Sigmoid colon (tissue), 7 donors: ENCODE data around the gene CDC20. TPM values are rescaled to one million over a fixed set of nuclear protein-coding genes. Genes with fewer than 3 reads are reported as not detected.

ENCODE experiments used
- DNase-seq: peaks from one replicate; pipeline ENCODE4 v3.0.0-alpha.2; 2019
- H3K27ac ChIP-seq, 4 donors: fragments of 200-600 bp; sonication (generic); one replicate each; pipeline ENCODE4 v1.5.1; 2016 to 2019; ENCODE audit warnings: mild to moderate bottlenecking in 1 of 4
- H3K27me3 ChIP-seq, 3 donors: fragments of 200-600 bp; sonication (generic); one replicate each; pipeline ENCODE4 v1.5.1; 2019; ENCODE audit warnings: mild to moderate bottlenecking in 1 of 3
- H3K36me3 ChIP-seq, 4 donors: fragments of 200-600 bp; sonication (generic); one replicate each; pipeline ENCODE4 v1.5.1; 2016 to 2019
- H3K4me1 ChIP-seq, 4 donors: fragments of 200-600 bp; sonication (generic); one replicate each; pipeline ENCODE4 v1.5.1; 2017 to 2019
- H3K4me3 ChIP-seq, 4 donors: fragments of 200-600 bp; sonication (generic); one replicate each; pipeline ENCODE4 v1.5.1; 2017 to 2019; ENCODE audit warnings: mild to moderate bottlenecking in 2 of 4, moderate library complexity in 1 of 4
- H3K9me3 ChIP-seq, 4 donors: fragments of 200-600 bp in 3 of 4; sonication (generic) in 3 of 4; one replicate each; pipeline versions ENCODE4 v1.5.1 to v1.6.1; 2013 to 2019
- CTCF ChIP-seq, 4 experiments: fragments of 450-650 bp in 3 of 4; fragments of 200-600 bp in 1 of 4; IDR thresholded peaks; one replicate each; pipeline ENCODE4 v1.5.1; 2016 to 2019; ENCODE audit warnings: antibody characterized with exemption in 4 of 4, mild to moderate bottlenecking in 3 of 4, moderate library complexity in 2 of 4
- EP300 ChIP-seq, 4 donors: sonication (generic); formaldehyde crosslinking; IDR thresholded peaks; one replicate each; pipeline ENCODE4 v1.6.1; 2017; ENCODE audit warnings: antibody characterized with exemption in 4 of 4
- POLR2A ChIP-seq, 2 donors: fragments of 450-650 bp; IDR thresholded peaks; one replicate each; pipeline ENCODE4 v1.6.1; 2016; ENCODE audit warnings: antibody characterized with exemption in 2 of 2, mild to moderate bottlenecking in 2 of 2, moderate library complexity in 2 of 2
- POLR2AphosphoS5 ChIP-seq, 4 donors: sonication (generic); formaldehyde crosslinking; IDR thresholded peaks; one replicate each; pipeline ENCODE4 v1.6.1; 2017; ENCODE audit warnings: antibody characterized with exemption in 4 of 4
- WGBS, 2 donors: extraction: QIAGEN DNeasy Blood & Tissue Kit; methylation state at CpG; one replicate each; pipeline ENCODE4 v1.1.7; 2013; 5-methylcytosine and 5-hydroxymethylcytosine counted together
- intact Hi-C: fragments of 100-400 bp; cut with DNase I; formaldehyde crosslinking; loops from one replicate; pipeline ENCODE4 v1.15.1; 2023
- polyA plus RNA-seq, 3 donors: library from polyadenylated mRNA; stranded (reverse); fragments of 200-250 nt; gene quantifications; one replicate each; pipeline ENCODE4 v1.2.3, GENCODE V29; 2013
- total RNA-seq, 4 donors: library from RNA; depleted of rRNA; stranded (reverse); fragments of >200 nt; gene quantifications; one replicate each; pipeline ENCODE4 v1.1.0, GENCODE V29; 2016
- donor health status: healthy with polysubstance abuse.
- donor health status: Bipolar disorder and iron deficiency.
- donor health status: healthy.

CDC20 gene
- total and polyA plus RNA-seq, 7 donors: 0.66 to 65.7 (median 3.4) TPM

DNA sequence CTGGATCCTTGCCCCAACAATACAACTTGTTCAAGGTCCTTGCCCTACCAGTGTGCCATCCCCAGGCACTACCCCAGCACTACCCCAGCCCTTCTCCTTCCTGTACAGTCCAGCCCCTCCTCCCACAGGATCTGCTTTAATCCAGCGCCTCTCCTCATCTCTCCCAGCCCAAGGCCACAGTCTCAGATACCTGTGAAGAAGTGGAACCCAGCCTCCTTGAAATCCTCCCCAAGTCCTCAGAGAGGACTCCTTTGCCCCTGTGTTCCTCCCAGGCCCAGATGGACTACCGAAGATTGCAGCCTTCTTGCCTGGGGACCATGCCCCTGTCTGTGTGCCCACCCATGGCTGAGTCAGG is 6.5 kb upstream of the CDC20 start:
- H3K4me1 ChIP-seq: peaks cover 0 to 23% (median 16%) of the 10 kb centered on the region in 4 donors
- H3K9me3 ChIP-seq: no peaks in the 10 kb centered on the region
- DNase-seq: no peak
- no peaks in the 10 kb centered on the region for H3K36me3 ChIP-seq
- 91 to 96% methylated on average over 2 of the region's 2 CpGs for WGBS, 2 donors
- H3K27me3 ChIP-seq: no peaks in the 10 kb centered on the region
- intact Hi-C loops: no loop called here
- TF ChIP-seq POLR2AphosphoS5 (IDR thresholded peaks at IDR 0.05) (no peak), POLR2A (IDR thresholded peaks at IDR 0.05) (no peak), CTCF (IDR thresholded peaks at IDR 0.05) (no peak), EP300 (IDR thresholded peaks at IDR 0.05) (no peak)
- H3K27ac ChIP-seq: no peak overlapping the region
- H3K4me3 ChIP-seq: no peak overlapping the region

GRCh38 chr1:43352881-43353280 is 5.9 kb upstream of the CDC20 start:
- no peak for DNase-seq
- Histone ChIP-seq H3K27ac (no peak overlapping the region), H3K4me3 (no peak overlapping the region), H3K9me3 (no peaks in the 10 kb centered on the region), H3K4me1 (peaks cover 0 to 29% (median 20%) of the 10 kb centered on the region in 4 donors), H3K36me3 (no peaks in the 10 kb centered on the region), H3K27me3 (no peaks in the 10 kb centered on the region)
- whole genome bisulfite sequencing, 2 donors: 64 to 72% methylated on average over 3 of the region's 3 CpGs
- TF ChIP-seq CTCF (IDR thresholded peaks at IDR 0.05) (no peak), POLR2AphosphoS5 (IDR thresholded peaks at IDR 0.05) (no peak), POLR2A (IDR thresholded peaks at IDR 0.05) (no peak), EP300 (IDR thresholded peaks at IDR 0.05) (no peak)
- intact Hi-C loops: no loop called here

- 89 to 93% methylated on average over 2 of the region's 2 CpGs for WGBS, 2 donors
- no peak overlapping the region for H3K27ac ChIP-seq
- H3K27me3 ChIP-seq: no peaks in the 10 kb centered on the region
- peaks cover 0 to 29% (median 20%) of the 10 kb centered on the region in 4 donors for H3K4me1 ChIP-seq
- intact Hi-C loops: no loop called here
- no peak for TF ChIP-seq CTCF (IDR thresholded peaks at IDR 0.05)
- TF ChIP-seq EP300 (IDR thresholded peaks at IDR 0.05): no peak
- TF ChIP-seq POLR2A (IDR thresholded peaks at IDR 0.05): no peak
- no peak for TF ChIP-seq POLR2AphosphoS5 (IDR thresholded peaks at IDR 0.05)
- H3K36me3 ChIP-seq: no peaks in the 10 kb centered on the region
- no peak for DNase-seq
- no peaks in the 10 kb centered on the region for H3K9me3 ChIP-seq
- H3K4me3 ChIP-seq: no peak overlapping the region
Observed at GRCh38 chr1:43354471-43354870, 4.3 kb upstream of the CDC20 start.

- no peaks in the 10 kb centered on the region for H3K9me3 ChIP-seq
- TF ChIP-seq CTCF (IDR thresholded peaks at IDR 0.05) (no peak), POLR2AphosphoS5 (IDR thresholded peaks at IDR 0.05) (no peak), EP300 (IDR thresholded peaks at IDR 0.05) (no peak), POLR2A (IDR thresholded peaks at IDR 0.05) (no peak)
- peaks cover 0 to 24% (median 16%) of the 10 kb centered on the region in 4 donors for H3K4me1 ChIP-seq
- intact Hi-C loops: loop anchor here (5.0 kb wide), 1 partner anchor 97 kb away; the partner anchor contains the start of gene HYI
- 100% methylated on average over 2 of the region's 2 CpGs for WGBS, 2 donors
- H3K27ac ChIP-seq: no peak overlapping the region
- DNase-seq: no peak
- no peaks in the 10 kb centered on the region for H3K36me3 ChIP-seq
- no peak overlapping the region for H3K4me3 ChIP-seq
- H3K27me3 ChIP-seq: no peaks in the 10 kb centered on the region
Observed at GRCh38 chr1:43354936-43355335, 3.8 kb upstream of the CDC20 start.

DNA sequence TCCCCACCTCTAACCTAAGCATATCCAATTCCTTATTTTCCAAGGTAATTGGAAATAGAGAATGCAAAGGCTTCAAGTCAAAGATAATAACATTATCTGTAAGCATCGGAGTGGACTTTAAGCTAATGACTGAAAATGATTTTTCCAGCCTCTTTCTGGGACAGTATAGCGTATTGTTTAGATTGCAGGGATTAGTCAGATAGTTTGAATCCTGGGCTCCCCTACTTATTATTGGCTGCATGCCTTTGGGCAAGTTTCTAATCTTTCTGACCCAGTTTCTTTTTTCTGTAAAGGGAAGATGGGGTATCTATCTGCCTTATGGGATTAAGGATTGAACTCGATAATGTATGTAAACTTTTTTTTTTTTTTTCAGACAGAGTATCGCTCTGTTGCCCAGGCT is 1.5 kb upstream of the CDC20 start:
- intact Hi-C loops: loop anchor here (5.0 kb wide), 1 partner anchor 95 kb away; the partner anchor contains the start of gene HYI
- WGBS, 2 donors: 87% methylated on average over 4 of the region's 4 CpGs
- Histone ChIP-seq H3K27ac (peak overlapping the region in 2 of 4 donors; percentile 88 to 96), H3K36me3 (peaks cover 0 to 17% (median 0%) of the 10 kb centered on the region in 4 donors), H3K4me1 (peaks cover 0 to 18% (median 13%) of the 10 kb centered on the region in 4 donors), H3K4me3 (no peak overlapping the region), H3K27me3 (no peaks in the 10 kb centered on the region), H3K9me3 (no peaks in the 10 kb centered on the region)
- no peak for DNase-seq
- no peak for TF ChIP-seq POLR2AphosphoS5 (IDR thresholded peaks at IDR 0.05)
- TF ChIP-seq CTCF (IDR thresholded peaks at IDR 0.05): no peak
